Activated effector memory CD4-positive, alpha-beta T cell treated with anti-CD3 and anti-CD28 coated beads, Interleukin-2, amount 50 U/mL, for 16 hours (primary cell): ENCODE results near the gene FREM1.

ENCODE experiments used
- DNase-seq: peaks from one replicate; pipeline ENCODE4 v3.0.0-alpha.2; 2020

Gene FREM1

DNA sequence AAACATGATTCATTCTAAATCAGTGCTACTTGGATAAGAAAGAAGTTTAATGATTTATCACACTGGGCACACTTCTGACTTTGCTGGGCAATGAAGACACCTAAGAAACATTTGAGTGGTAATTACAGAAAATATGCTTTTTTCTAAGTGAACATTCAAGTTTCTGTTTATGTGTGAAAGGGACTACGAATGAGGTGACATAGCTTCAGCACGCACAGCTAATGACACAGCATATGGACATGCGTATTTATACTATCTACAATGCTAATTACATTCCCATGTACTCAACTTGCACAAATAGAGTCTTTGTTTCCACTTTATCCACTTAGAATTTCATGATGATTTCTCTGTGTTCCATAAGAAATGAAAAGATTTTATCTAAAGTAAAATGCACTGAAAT lies 40.6 kb downstream of the FREM1 start:
- no peak for DNase-seq

DNA sequence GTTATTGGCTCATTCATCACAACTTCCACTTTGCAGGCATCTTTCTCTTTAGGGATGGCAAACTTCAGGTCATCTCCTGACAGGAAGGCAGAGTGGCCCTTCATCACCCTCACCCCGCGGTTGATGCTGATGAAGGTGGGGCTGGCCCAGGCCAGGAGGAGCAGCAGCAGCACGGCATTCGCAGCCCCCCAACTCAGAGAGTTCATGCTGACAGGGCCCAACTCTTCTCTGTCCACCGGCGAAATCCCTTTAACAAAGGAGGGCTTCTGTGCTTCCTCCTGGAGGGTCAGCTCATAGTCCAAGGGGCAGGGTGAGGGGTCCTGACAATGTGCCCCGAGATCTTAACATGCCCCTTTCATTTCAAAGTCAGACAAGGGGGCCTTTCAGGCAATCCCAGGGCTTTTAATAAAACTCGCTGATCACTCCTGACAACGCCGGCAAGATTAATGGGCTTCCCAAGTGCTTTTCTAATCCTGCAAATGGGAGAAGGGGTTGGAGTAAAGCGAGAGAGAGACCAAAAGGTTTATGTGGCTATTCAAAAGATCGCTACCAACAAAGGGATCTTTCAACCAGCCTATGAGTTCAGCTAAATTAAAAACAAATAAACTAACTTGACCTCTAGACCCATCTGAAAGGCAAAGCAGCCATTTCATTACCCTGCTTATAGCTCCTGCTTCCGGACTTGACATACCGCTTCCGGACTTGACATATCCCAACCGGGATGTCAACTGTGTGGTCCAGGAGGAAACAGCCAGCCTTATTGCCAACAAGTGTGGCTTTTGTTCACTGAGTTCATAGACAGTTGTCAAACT lies 41.2 kb downstream of the FREM1 start:
- no peak for DNase-seq

DNA sequence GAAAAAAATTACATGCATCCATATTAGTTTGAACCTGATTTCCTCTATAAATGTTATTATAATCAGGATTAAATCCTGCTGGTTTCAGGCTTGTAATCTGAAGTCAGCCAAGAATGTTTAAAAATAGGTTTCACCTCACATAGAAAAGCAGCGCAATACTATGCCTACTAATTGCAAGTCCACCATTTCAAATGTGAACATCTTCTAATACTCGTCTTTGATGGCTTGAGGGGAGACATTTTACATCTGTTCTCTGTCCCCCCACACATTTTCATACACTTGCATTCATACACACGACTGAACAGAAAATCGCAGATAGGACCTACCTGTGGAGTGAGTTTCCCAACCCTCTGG lies 41.8 kb downstream of the FREM1 start:
- DNase-seq, result no peak

GRCh38 chr9:14866200-14866749 lies 44.0 kb downstream of the FREM1 start:
- no peak for DNase-seq

GRCh38 chr9:14864309-14864708 lies 45.9 kb downstream of the FREM1 start:
- DNase-seq, result no peak

- no peak for DNase-seq
Measured at GRCh38 chr9:14863402-14863801, 46.8 kb downstream of the FREM1 start.

- DNase-seq, result no peak
Measured at GRCh38 chr9:14857449-14858305, 52.6 kb downstream of the FREM1 start.

GRCh38 chr9:14849851-14850250 lies 60.4 kb downstream of the FREM1 start:
- no peak for DNase-seq

DNA sequence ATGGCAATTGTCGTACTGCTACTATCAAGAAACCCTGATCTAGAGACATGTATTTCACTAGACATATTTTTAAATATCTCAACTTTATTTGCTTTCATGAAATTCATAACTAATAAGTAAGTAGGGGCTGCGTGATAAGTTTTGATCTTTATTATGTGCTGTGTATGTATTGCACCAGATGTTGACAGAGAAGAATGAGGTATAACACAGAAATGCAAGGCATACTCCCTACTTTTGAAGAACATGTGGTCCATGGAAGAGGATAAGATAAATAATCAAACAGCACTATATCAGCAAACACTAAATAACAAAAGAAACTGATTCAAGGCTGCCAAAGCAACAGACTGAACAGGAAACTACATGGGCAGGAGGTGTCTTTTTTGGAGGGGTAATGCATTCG lies 60.9 kb downstream of the FREM1 start:
- DNase-seq, result no peak

- peak; percentile 78 for DNase-seq
Measured at GRCh38 chr9:14846871-14847311, 63.3 kb downstream of the FREM1 start.

DNA sequence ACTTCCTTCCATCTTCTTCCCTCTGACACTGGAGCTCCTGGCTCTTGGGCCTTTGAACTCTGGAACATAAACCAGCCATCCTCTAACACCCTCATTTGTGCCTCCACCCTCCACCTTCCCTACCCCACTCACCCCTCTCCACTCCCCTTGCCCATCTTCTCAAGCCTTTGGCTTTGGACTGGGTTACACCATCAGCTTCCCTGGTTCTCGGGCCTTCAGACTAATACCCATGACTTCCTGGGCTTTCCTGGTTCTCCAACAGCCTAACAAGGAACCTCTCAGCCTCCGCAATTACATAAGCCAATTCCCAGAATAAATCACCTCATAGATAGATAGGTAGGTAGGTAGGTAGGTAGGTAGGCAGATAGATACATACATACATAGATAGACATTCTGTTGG lies 67.1 kb downstream of the FREM1 start:
- DNase-seq, result no peak

- no peak for DNase-seq
Measured at GRCh38 chr9:14842269-14842668, 68.0 kb downstream of the FREM1 start.

GRCh38 chr9:14838701-14839100 lies 71.5 kb downstream of the FREM1 start:
- no peak for DNase-seq

DNA sequence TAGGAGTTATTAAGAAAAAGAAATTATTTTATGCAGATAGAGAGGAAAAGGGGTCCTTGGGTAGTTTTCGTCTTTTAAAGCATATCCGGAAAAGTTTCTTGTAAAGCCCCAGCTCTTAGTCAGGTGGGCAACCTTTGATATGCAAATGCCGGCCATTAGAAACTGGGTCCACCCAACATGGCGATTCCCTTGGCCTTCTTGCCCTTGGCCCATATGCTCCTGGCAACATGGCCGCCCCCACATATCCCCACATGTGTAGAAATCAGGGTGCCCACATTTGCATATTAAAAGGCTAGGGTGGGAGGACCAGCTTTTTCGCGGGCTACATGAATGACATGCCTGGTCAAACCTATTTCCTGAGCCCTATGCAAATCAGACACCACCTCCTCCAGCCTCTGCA lies 73.3 kb downstream of the FREM1 start:
- DNase-seq, result no peak

GRCh38 chr9:14831661-14832060 lies 78.6 kb downstream of the FREM1 start:
- no peak for DNase-seq

DNA sequence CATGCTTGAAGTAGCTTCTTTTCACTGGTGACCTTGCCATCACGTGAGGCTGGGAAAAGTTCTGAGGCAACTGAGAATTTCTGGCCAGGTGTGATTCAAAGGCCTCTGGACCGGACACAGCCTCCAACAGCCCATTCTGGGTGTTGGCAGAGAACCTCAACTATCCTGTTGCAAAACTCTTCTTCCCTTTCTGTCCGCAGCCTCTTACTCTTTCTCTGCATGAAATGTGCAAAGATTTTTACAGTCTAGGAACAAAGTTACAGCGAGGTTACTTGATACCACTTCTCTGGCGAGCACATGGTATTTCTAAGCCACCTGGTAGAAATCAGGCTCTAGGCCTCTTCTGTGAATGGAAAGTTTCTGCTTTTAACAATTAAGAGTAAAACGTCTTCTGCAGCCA lies 79.2 kb downstream of the FREM1 start:
- DNase-seq, result no peak

GRCh38 chr9:14830057-14830456 lies 80.2 kb downstream of the FREM1 start:
- no peak for DNase-seq

- DNase-seq, result no peak
Measured at GRCh38 chr9:14829204-14829603, 81.0 kb downstream of the FREM1 start.

- no peak for DNase-seq
Measured at GRCh38 chr9:14827805-14828204, 82.4 kb downstream of the FREM1 start.

DNA sequence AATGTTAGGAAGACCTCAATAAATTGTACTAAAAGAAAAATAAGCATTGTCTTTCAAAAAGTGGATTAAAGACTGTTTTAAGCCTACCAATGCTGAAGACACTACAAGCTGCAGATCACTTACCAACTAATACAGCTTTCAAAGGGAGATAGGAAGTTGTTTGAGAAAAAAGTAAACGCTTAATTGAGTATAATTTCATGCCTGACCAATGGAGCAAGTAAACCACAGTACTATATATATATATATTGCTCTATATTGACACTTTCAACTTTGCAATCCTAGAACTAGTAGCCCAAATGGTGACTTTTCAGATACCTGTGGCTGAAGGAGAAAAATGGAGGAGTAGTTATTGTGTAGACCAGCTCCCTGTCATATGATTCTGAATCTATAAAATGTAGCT lies 85.7 kb downstream of the FREM1 start:
- no peak for DNase-seq

DNA sequence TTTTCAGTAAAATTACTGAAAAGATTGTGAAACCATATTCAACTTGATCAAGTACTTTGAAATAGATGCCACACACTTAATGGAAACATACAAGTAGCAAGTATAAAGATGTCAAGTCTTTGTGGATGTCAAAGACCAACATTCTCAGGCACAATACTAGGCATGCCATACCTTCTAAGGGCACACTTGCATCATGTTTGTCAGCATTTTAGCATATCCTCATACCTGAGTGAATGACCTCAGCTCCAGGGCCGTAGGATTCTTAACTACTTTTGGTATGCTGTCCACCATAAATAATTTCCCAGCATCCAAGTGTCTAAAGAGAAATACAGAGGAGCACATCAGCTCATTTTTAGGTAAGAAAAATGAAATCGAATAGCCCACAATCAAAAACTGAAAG lies 86.4 kb downstream of the FREM1 start:
- DNase-seq, result no peak

DNA sequence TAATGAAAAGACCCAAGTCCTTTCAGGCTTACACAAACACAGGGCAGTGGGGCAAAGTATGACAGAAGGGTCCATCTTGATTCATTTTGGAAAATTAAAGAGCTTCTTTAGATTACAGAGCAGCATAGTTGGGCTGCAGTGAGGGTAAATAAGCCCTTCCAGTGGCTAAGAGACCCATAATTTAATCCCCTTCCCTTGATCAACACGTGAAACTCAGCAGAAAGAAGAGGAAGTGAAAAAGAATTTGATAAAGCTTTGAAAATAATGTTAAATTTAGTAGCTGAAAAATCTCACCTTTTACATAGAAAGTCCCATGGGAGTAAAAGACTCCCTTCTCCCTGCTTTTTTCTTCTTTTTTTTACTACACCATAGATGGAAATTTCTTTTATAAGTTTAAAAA lies 87.6 kb downstream of the FREM1 start:
- DNase-seq, result no peak

GRCh38 chr9:14819183-14819582 lies 91.0 kb downstream of the FREM1 start:
- no peak for DNase-seq

DNA sequence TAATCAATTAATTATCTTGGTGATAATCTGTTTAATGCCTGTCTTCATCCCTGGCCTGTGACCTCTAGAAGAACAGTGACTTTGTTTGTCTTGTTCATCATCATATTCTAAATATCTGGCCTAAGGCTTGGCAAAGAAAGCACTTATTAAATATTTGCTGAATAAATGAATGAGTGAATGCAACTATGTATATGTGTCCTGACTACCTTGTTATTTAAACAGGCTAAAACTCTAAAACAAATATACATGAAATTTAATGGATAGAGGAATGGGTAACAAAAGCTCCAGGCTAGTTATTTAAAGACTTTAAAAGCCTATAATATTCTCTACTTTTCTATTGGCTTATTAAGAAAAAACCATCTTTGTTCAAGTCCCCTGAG lies 96.0 kb downstream of the FREM1 start:
- no peak for DNase-seq
